Naive B cell (primary cell): ENCODE data around the gene SH3RF3. TPM values are rescaled to one million over a fixed set of nuclear protein-coding genes. Genes with fewer than 3 reads are reported as not detected.
A peak's percentile ranks its signal among the peaks of the same experiment; 100 is the strongest.

Experiments
- ATAC-seq, 2 donors: fragments of 150-1000 bp; cut with Tn5 transposase; 2 replicates each; pipeline ENCODE4 v1.10.0; 2021; ENCODE audit warnings: low read depth in 2 of 2, mild to moderate bottlenecking in 2 of 2, moderate library complexity in 2 of 2
- DNase-seq: peaks from one replicate; pipeline ENCODE4 v3.0.0; 2022
- H3K27ac Mint-ChIP-seq, 6 donors: one replicate each; pipeline ENCODE4 v1.8.0; 2020 to 2022; ENCODE audit warnings: mild to moderate bottlenecking in 6 of 6, mixed read lengths in 6 of 6, moderate library complexity in 5 of 6, inconsistent platforms in 2 of 6
- H3K27me3 Mint-ChIP-seq, 3 donors: one replicate each; pipeline ENCODE4 v1.8.0; 2021 to 2022; ENCODE audit warnings: mixed read lengths in 3 of 3, mild to moderate bottlenecking in 1 of 3
- H3K36me3 Mint-ChIP-seq, 2 donors: one replicate each; pipeline ENCODE4 v1.8.0; 2020 to 2022; ENCODE audit warnings: mixed read lengths in 2 of 2, inconsistent platforms in 1 of 2, mild to moderate bottlenecking in 1 of 2
- H3K4me1 Mint-ChIP-seq, 3 donors: one replicate each; pipeline ENCODE4 v1.8.0; 2020 to 2022; ENCODE audit warnings: mixed read lengths in 3 of 3, inconsistent platforms in 1 of 3, mild to moderate bottlenecking in 1 of 3, moderate library complexity in 1 of 3
- H3K4me3 Mint-ChIP-seq, 8 donors: one replicate each; pipeline ENCODE4 v1.8.0; 2020 to 2022; ENCODE audit warnings: mild to moderate bottlenecking in 8 of 8, mixed read lengths in 8 of 8, moderate library complexity in 8 of 8, inconsistent platforms in 2 of 8
- H3K9me3 Mint-ChIP-seq, 7 donors: one replicate each; pipeline ENCODE4 v1.8.0; 2020 to 2022; ENCODE audit warnings: mixed read lengths in 7 of 7, mild to moderate bottlenecking in 5 of 7, inconsistent platforms in 2 of 7, moderate library complexity in 1 of 7
- polyA plus RNA-seq, 6 donors: library from polyadenylated mRNA; unstranded; fragments of 300-500 nt; fragmentation: Illumina TruSeq; gene quantifications; one replicate each; pipeline ENCODE4 v1.2.3, GENCODE V29; 2021; ENCODE audit warnings: low read depth in 6 of 6

Gene SH3RF3
- polyA plus RNA-seq, 6 donors from 2014 or later = 0.05 to 0.76 (median 0.64) TPM; not detected in 1

- peaks cover 4 to 18% (median 5%) of the 10 kb centered on the region in 3 donors for H3K4me1 Mint-ChIP-seq
- H3K36me3 Mint-ChIP-seq = peaks cover 9 to 14% of the 10 kb centered on the region in 2 donors
- H3K4me3 Mint-ChIP-seq = no peak overlapping the region
- ATAC-seq (no peak), DNase-seq (no peak)
- H3K9me3 Mint-ChIP-seq = peaks cover 0 to 22% (median 3%) of the 10 kb centered on the region in 7 donors
- peaks cover 0 to 4% (median 0%) of the 10 kb centered on the region in 3 donors for H3K27me3 Mint-ChIP-seq
- no peak overlapping the region for H3K27ac Mint-ChIP-seq
These were observed 226.3 kb downstream of the SH3RF3 start for GRCh38 chr2:109355192-109355843.

- Mint-ChIP-seq H3K27ac (peak overlapping the region in 2 of 6 donors; percentile 12 to 60), H3K36me3 (peaks cover 9 to 14% of the 10 kb centered on the region in 2 donors), H3K4me1 (peaks cover 0 to 11% (median 0%) of the 10 kb centered on the region in 3 donors), H3K4me3 (no peak overlapping the region), H3K27me3 (no peaks in the 10 kb centered on the region), H3K9me3 (peaks cover 0 to 29% (median 3%) of the 10 kb centered on the region in 7 donors)
- ATAC-seq = no peak
- DNase-seq = no peak
These were observed 227.5 kb downstream of the SH3RF3 start for GRCh38 chr2:109356324-109357035.

- no peak overlapping the region for H3K27ac Mint-ChIP-seq
- no peak for DNase-seq
- H3K4me3 Mint-ChIP-seq = no peak overlapping the region
- H3K9me3 Mint-ChIP-seq = peaks cover 0 to 14% (median 0%) of the 10 kb centered on the region in 7 donors
- peaks cover 1% of the 10 kb centered on the region in 2 donors for H3K36me3 Mint-ChIP-seq
- ATAC-seq = no peak
- H3K4me1 Mint-ChIP-seq = no peaks in the 10 kb centered on the region
- no peaks in the 10 kb centered on the region for H3K27me3 Mint-ChIP-seq
These were observed 235.2 kb downstream of the SH3RF3 start for GRCh38 chr2:109364217-109364616.

GRCh38 chr2:109365131-109365530, 236.1 kb downstream of the SH3RF3 start:
- Mint-ChIP-seq H3K4me3 (no peak overlapping the region), H3K4me1 (no peaks in the 10 kb centered on the region), H3K36me3 (no peaks in the 10 kb centered on the region), H3K27me3 (no peaks in the 10 kb centered on the region), H3K9me3 (peaks cover 0 to 9% (median 0%) of the 10 kb centered on the region in 7 donors), H3K27ac (peak overlapping the region in 2 of 6 donors; percentile 34 to 49)
- DNase-seq = no peak
- ATAC-seq = no peak

GRCh38 chr2:109367683-109368082, 238.7 kb downstream of the SH3RF3 start:
- Mint-ChIP-seq H3K9me3 (no peaks in the 10 kb centered on the region), H3K27me3 (no peaks in the 10 kb centered on the region), H3K4me3 (no peak overlapping the region), H3K36me3 (no peaks in the 10 kb centered on the region), H3K27ac (no peak overlapping the region), H3K4me1 (no peaks in the 10 kb centered on the region)
- DNase-seq = no peak
- no peak for ATAC-seq

- DNase-seq = no peak
- Mint-ChIP-seq H3K4me3 (no peak overlapping the region), H3K27ac (no peak overlapping the region), H3K36me3 (no peaks in the 10 kb centered on the region), H3K27me3 (no peaks in the 10 kb centered on the region), H3K9me3 (no peaks in the 10 kb centered on the region), H3K4me1 (no peaks in the 10 kb centered on the region)
- ATAC-seq = no peak
These were observed 239.8 kb downstream of the SH3RF3 start for GRCh38 chr2:109368798-109369197.

- H3K36me3 Mint-ChIP-seq = no peaks in the 10 kb centered on the region
- H3K27me3 Mint-ChIP-seq = no peaks in the 10 kb centered on the region
- H3K9me3 Mint-ChIP-seq = no peaks in the 10 kb centered on the region
- H3K27ac Mint-ChIP-seq = no peak overlapping the region
- no peaks in the 10 kb centered on the region for H3K4me1 Mint-ChIP-seq
- H3K4me3 Mint-ChIP-seq = no peak overlapping the region
- no peak for ATAC-seq
- no peak for DNase-seq
These were observed 240.7 kb downstream of the SH3RF3 start for GRCh38 chr2:109369671-109370191.

GRCh38 chr2:109370399-109371035, 241.5 kb downstream of the SH3RF3 start:
- no peak for DNase-seq
- ATAC-seq = no peak
- H3K27me3 Mint-ChIP-seq = no peaks in the 10 kb centered on the region
- no peak overlapping the region for H3K4me3 Mint-ChIP-seq
- H3K36me3 Mint-ChIP-seq = no peaks in the 10 kb centered on the region
- no peaks in the 10 kb centered on the region for H3K4me1 Mint-ChIP-seq
- no peaks in the 10 kb centered on the region for H3K9me3 Mint-ChIP-seq
- H3K27ac Mint-ChIP-seq = peak overlapping the region in 1 of 6 donors; percentile 49

GRCh38 chr2:109371481-109372170, 242.6 kb downstream of the SH3RF3 start:
- H3K27me3 Mint-ChIP-seq = no peaks in the 10 kb centered on the region
- H3K4me3 Mint-ChIP-seq = no peak overlapping the region
- DNase-seq (no peak), ATAC-seq (no peak)
- no peaks in the 10 kb centered on the region for H3K4me1 Mint-ChIP-seq
- no peaks in the 10 kb centered on the region for H3K36me3 Mint-ChIP-seq
- no peaks in the 10 kb centered on the region for H3K9me3 Mint-ChIP-seq
- H3K27ac Mint-ChIP-seq = peak overlapping the region in 1 of 6 donors; percentile 74

- H3K4me3 Mint-ChIP-seq = no peak overlapping the region
- H3K9me3 Mint-ChIP-seq = no peaks in the 10 kb centered on the region
- H3K27ac Mint-ChIP-seq = no peak overlapping the region
- no peaks in the 10 kb centered on the region for H3K36me3 Mint-ChIP-seq
- DNase-seq (no peak), ATAC-seq (no peak)
- no peaks in the 10 kb centered on the region for H3K4me1 Mint-ChIP-seq
- H3K27me3 Mint-ChIP-seq = no peaks in the 10 kb centered on the region
These were observed 243.2 kb downstream of the SH3RF3 start for GRCh38 chr2:109372171-109372568.

- DNase-seq (no peak), ATAC-seq (no peak)
- Mint-ChIP-seq H3K27me3 (no peaks in the 10 kb centered on the region), H3K36me3 (no peaks in the 10 kb centered on the region), H3K27ac (peak overlapping the region in 1 of 6 donors; percentile 49), H3K4me3 (no peak overlapping the region), H3K4me1 (no peaks in the 10 kb centered on the region), H3K9me3 (no peaks in the 10 kb centered on the region)
These were observed 243.6 kb downstream of the SH3RF3 start for GRCh38 chr2:109372614-109373013.

- no peak for DNase-seq
- no peaks in the 10 kb centered on the region for H3K27me3 Mint-ChIP-seq
- no peaks in the 10 kb centered on the region for H3K36me3 Mint-ChIP-seq
- no peaks in the 10 kb centered on the region for H3K4me1 Mint-ChIP-seq
- no peak for ATAC-seq
- peak overlapping the region in 1 of 6 donors; percentile 65 for H3K27ac Mint-ChIP-seq
- H3K4me3 Mint-ChIP-seq = no peak overlapping the region
- H3K9me3 Mint-ChIP-seq = no peaks in the 10 kb centered on the region
These were observed 245.0 kb downstream of the SH3RF3 start for GRCh38 chr2:109373791-109374547.
